Measurements from ENCODE around the gene ZKSCAN3. TPM values are rescaled to one million over a fixed set of nuclear protein-coding genes. Genes with fewer than 3 reads are reported as not detected.

Gene ZKSCAN3
- total and polyA plus RNA-seq, 2 of the 8 experiments (the other 6 are each of a cell fraction or from before 2014, with no cell fraction given) = 2.7 to 9.8 TPM

DNA sequence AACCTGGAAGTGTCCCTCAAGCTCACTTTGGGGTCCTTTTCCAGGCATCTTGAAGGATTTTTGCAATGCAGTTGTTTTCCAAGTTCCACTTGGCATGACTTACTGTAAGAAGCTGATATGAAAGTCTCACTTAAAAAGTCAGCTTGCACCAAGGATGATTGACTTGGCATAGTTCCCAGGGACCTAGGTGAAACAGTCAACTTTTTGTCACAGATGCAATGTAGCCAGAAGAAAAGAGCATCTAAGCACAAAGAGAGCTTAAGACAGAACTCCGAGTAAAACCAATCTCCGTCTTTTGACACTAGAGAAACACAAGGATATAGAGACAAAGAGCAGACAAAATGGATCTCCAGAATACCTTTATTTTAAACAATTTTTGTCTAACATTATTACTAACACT is 52.5 kb downstream of the ZKSCAN3 start:
- Histone ChIP-seq H3K36me3 (ENCODE audit: control insufficient read depth in 2 of 4, insufficient read depth in 4 of 4, low read length in 3 of 4) (peaks cover 0 to 11% (median 4%) of the 10 kb centered on the region in 4 experiments; a peak in 4 of 8 replicates), H3K56ac (replicated peaks; ENCODE audit: insufficient read length, low read depth, low read length) (no peak overlapping the region), H3K9me3 (ENCODE audit: insufficient read depth in 2 of 2, low read depth in 1 of 2, low read length in 1 of 2) (no peaks in the 10 kb centered on the region), H3K23ac (ENCODE audit: insufficient read length) (no peak overlapping the region), H3K79me2 (ENCODE audit: control insufficient read depth in 1 of 2, insufficient read depth in 2 of 2, low read length in 2 of 2) (peaks cover 0 to 19% of the 10 kb centered on the region in 2 experiments; a peak in 3 of 4 replicates), H3K23me2 (ENCODE audit: low read depth, low read length) (no peaks in the 10 kb centered on the region), H4K8ac (ENCODE audit: extremely low read depth, insufficient read depth, low read length) (no peak overlapping the region), H3K27ac (ENCODE audit: low read depth, low read length) (no peak overlapping the region), H3K4me1 (replicated peaks in 1 of 4; ENCODE audit: control insufficient read depth in 3 of 4, insufficient read depth in 4 of 4, low read length in 3 of 4) (peaks cover 0 to 2% (median 0%) of the 10 kb centered on the region in 4 experiments; a peak in 4 of 7 replicates), H3K4me2 (ENCODE audit: insufficient read depth in 1 of 2, low read depth in 2 of 2, low read length in 2 of 2) (no peak overlapping the region), H3K27me3 (replicated peaks in 1 of 4; ENCODE audit: control insufficient read depth in 3 of 4, extremely low read depth in 1 of 4, insufficient read depth in 3 of 4, low read length in 3 of 4) (peaks cover 0 to 3% (median 0%) of the 10 kb centered on the region in 4 experiments; a peak in 2 of 7 replicates), H2BK20ac (ENCODE audit: low read length) (no peak overlapping the region), H3K79me1 (ENCODE audit: low read depth, low read length) (no peaks in the 10 kb centered on the region), H3K4me3 (ENCODE audit: extremely low read depth in 1 of 4, insufficient read depth in 2 of 4, low read depth in 3 of 4, low read length in 4 of 4) (no peak overlapping the region), H4K20me1 (replicated peaks in 1 of 2; ENCODE audit: control insufficient read depth in 1 of 2, insufficient read depth in 2 of 2, low read length in 2 of 2) (no peaks in the 10 kb centered on the region), H4K91ac (replicated peaks; ENCODE audit: insufficient read length, low read length) (no peak overlapping the region), H3K14ac (ENCODE audit: insufficient read length) (no peak overlapping the region), H2BK5ac (ENCODE audit: low read depth, low read length) (no peak overlapping the region), H3K4ac (replicated peaks; ENCODE audit: insufficient read length, low read depth, low read length) (no peak overlapping the region), H2AFZ (ENCODE audit: low read length) (no peak overlapping the region), H3K9ac (replicated peaks in 1 of 4; ENCODE audit: extremely low read depth in 1 of 4, low read depth in 3 of 4, low read length in 3 of 4) (no peak overlapping the region), H2BK12ac (ENCODE audit: low read depth, low read length) (no peak overlapping the region), H2BK120ac (replicated peaks; ENCODE audit: low read depth, low read length) (no peak overlapping the region), H2BK15ac (ENCODE audit: low read length) (no peak overlapping the region), H4K5ac (ENCODE audit: insufficient read length, low read depth, low read length) (no peak overlapping the region), H2AK5ac (ENCODE audit: low read depth, low read length) (no peak overlapping the region), H3K18ac (ENCODE audit: extremely low read depth, low read length) (no peak overlapping the region)
- CTCF ChIA-PET (ENCODE audit: partially characterized antibody) = interaction anchor here (0.9 to 2.0 kb wide), 2 partner anchors 47 to 183 kb away, joined by 4 to 5 read pairs; no protein-coding TSS in a partner anchor
- POLR2A ChIA-PET (ENCODE audit: partially characterized antibody) = interaction anchor here (0.5 to 1.6 kb wide), 5 partner anchors 19 to 536 kb away, joined by 3 to 7 read pairs (median 4); partner anchors contain the start of gene ZSCAN31
- no peak for DNase-seq (ENCODE audit: low read depth in 1 of 2, low spot score in 2 of 2)
- no peak for FAIRE-seq
- 91% methylated on average over 2 of the region's 2 CpGs; no CpG with 5 or more reads in 1 of the 2 experiments for WGBS, 2 experiments (ENCODE audit: extremely low coverage in 1 of 2, insufficient coverage in 1 of 2, insufficient read length in 1 of 2, insufficient replicate concordance in 2 of 2, low coverage in 1 of 2, low lambda C conversion rate in 2 of 2, missing lambda C conversion rate in 1 of 2)
- TF ChIP-seq SRF (IDR thresholded peaks at IDR 0.05; ENCODE audit: low read depth, low read length) (no peak), RNF2 (IDR thresholded peaks at IDR 0.05; ENCODE audit: borderline replicate concordance, low read depth, low read length, missing control alignments, poor library complexity, severe bottlenecking) (no peak), SIRT6 (IDR thresholded peaks at IDR 0.05; ENCODE audit: low read length) (no peak), POLR2AphosphoS5 (IDR thresholded peaks at IDR 0.05; ENCODE audit: low read depth, low read length) (no peak), PHF8 (conservative IDR thresholded peaks at IDR 0.05; ENCODE audit: low read depth, low read length) (no peak), CHD2 (IDR thresholded peaks at IDR 0.05; ENCODE audit: low read length) (no peak)
- TF ChIP-seq, protein P1, sequence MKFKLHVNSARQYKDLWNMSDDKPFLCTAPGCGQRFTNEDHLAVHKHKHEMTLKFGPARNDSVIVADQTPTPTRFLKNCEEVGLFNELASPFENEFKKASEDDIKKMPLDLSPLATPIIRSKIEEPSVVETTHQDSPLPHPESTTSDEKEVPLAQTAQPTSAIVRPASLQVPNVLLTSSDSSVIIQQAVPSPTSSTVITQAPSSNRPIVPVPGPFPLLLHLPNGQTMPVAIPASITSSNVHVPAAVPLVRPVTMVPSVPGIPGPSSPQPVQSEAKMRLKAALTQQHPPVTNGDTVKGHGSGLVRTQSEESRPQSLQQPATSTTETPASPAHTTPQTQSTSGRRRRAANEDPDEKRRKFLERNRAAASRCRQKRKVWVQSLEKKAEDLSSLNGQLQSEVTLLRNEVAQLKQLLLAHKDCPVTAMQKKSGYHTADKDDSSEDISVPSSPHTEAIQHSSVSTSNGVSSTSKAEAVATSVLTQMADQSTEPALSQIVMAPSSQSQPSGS (IDR thresholded peaks at IDR 0.05; ENCODE audit: low read length) = no peak
- TF ChIP-seq, protein P2, sequence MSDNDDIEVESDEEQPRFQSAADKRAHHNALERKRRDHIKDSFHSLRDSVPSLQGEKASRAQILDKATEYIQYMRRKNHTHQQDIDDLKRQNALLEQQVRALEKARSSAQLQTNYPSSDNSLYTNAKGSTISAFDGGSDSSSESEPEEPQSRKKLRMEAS (IDR thresholded peaks at IDR 0.05) = no peak
- TF ChIP-seq, protein P3, sequence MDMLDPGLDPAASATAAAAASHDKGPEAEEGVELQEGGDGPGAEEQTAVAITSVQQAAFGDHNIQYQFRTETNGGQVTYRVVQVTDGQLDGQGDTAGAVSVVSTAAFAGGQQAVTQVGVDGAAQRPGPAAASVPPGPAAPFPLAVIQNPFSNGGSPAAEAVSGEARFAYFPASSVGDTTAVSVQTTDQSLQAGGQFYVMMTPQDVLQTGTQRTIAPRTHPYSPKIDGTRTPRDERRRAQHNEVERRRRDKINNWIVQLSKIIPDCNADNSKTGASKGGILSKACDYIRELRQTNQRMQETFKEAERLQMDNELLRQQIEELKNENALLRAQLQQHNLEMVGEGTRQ (IDR thresholded peaks at IDR 0.05; ENCODE audit: low read length) = no peak

Data from H1 (cell line).